A549 (cell line): ENCODE results near the gene ROBO3. TPM values are rescaled to one million over a fixed set of nuclear protein-coding genes. Genes with fewer than 3 reads are reported as not detected.

Source experiments
- ATAC-seq, 2 experiments: fragments of 200-7000 bp in 1 of 2; fragments of >200 bp in 1 of 2; cut with Nextera tagmentation in 1 of 2; cut with Tn5 transposase in 1 of 2; 3 replicates each; pipeline versions ENCODE4 v1.8.0 to v1.9.1; 2018 to 2020; ENCODE audit warnings: mild to moderate bottlenecking in 1 of 2, moderate library complexity in 1 of 2
- CTCF ChIA-PET: fragments of 300-600 bp; sonication (Branson Sonifier 250); formaldehyde crosslinking; extraction: SDS; loops from one replicate; lab custom pipeline; 2021; ENCODE audit warnings: antibody characterized with exemption, inconsistent platforms; lab: Yijun Ruan, JAX
- POLR2A ChIA-PET: fragments of 350-600 bp; formaldehyde crosslinking; extraction: SDS; loops from one replicate; lab custom pipeline; 2021; ENCODE audit warnings: antibody characterized with exemption, inconsistent platforms; lab: Yijun Ruan, JAX
- DNase-seq, 2 experiments: peaks; one replicate each; pipeline versions ENCODE4 v3.0.0 to v3.0.0-alpha.2; 2011 to 2016; ENCODE audit warnings: low read depth in 1 of 2, low spot score in 1 of 2
- FAIRE-seq: peaks from 2 replicates; lab custom pipeline; 2011; peaks lifted over from hg19 to GRCh38; lab: Jason Lieb, UNC
- H3K27ac ChIP-seq, 2 experiments: fragments of >200 bp; sonication (Bioruptor Twin); formaldehyde crosslinking; 3 replicates each; pipeline ENCODE4 v1.5.1; 2016 to 2017
- H3K4me1 ChIP-seq: fragments of >200 bp; sonication (Bioruptor Twin); formaldehyde crosslinking; 3 replicates; pipeline ENCODE4 v1.6.1; 2016
- H3K4me2 ChIP-seq: fragments of >200 bp; sonication (Bioruptor Twin); formaldehyde crosslinking; 3 replicates; pipeline ENCODE4 v1.6.1; 2016
- H3K4me3 ChIP-seq: fragments of >200 bp; sonication (Bioruptor Twin); formaldehyde crosslinking; 3 replicates; pipeline ENCODE4 v1.5.1; 2016
- H3K9me3 ChIP-seq: fragments of >200 bp; sonication (Bioruptor Twin); formaldehyde crosslinking; 3 replicates; pipeline ENCODE4 v1.6.1; 2016
- CBX8 ChIP-seq: fragments of 200-600 bp; sonication (generic); IDR thresholded peaks from 2 replicates; pipeline ENCODE4 v1.6.1; 2016
- EHMT2 ChIP-seq: fragments of 200-600 bp; sonication (generic); IDR thresholded peaks from 2 replicates; pipeline ENCODE4 v1.6.1; 2016; ENCODE audit warnings: antibody characterized with exemption, low read depth, mild to moderate bottlenecking, moderate library complexity
- FOSB ChIP-seq: fragments of 250-450 bp; sonication (Bioruptor Pico); IDR thresholded peaks from 2 replicates; pipeline ENCODE4 v1.5.0; 2020; ENCODE audit warnings: mild to moderate bottlenecking, moderate library complexity
- FOXS1 ChIP-seq: fragments of 250-450 bp; sonication (Bioruptor Pico); IDR thresholded peaks from 2 replicates; pipeline ENCODE4 v1.5.0; 2020; ENCODE audit warnings: mild to moderate bottlenecking, moderate library complexity
- HEYL ChIP-seq: fragments of 250-450 bp; sonication (Bioruptor Pico); IDR thresholded peaks from 2 replicates; pipeline ENCODE4 v1.8.0; 2021; ENCODE audit warnings: mild to moderate bottlenecking, moderate library complexity
- HOXA7 ChIP-seq: fragments of 250-450 bp; sonication (Bioruptor Pico); IDR thresholded peaks from 2 replicates; pipeline ENCODE4 v1.5.0; 2020; ENCODE audit warnings: mild to moderate bottlenecking, moderate library complexity
- HOXB13 ChIP-seq: fragments of 250-450 bp; sonication (Bioruptor Pico); IDR thresholded peaks from 2 replicates; pipeline ENCODE4 v1.5.0; 2020; ENCODE audit warnings: low read depth, mild to moderate bottlenecking, moderate library complexity
- HOXB5 ChIP-seq: fragments of 250-450 bp; sonication (Bioruptor Pico); IDR thresholded peaks from 2 replicates; pipeline ENCODE4 v1.5.0; 2020; ENCODE audit warnings: mild to moderate bottlenecking, moderate library complexity
- JUNB ChIP-seq: fragments of >200 bp; sonication (Bioruptor Twin); formaldehyde crosslinking; IDR thresholded peaks from 2 replicates; pipeline ENCODE4 v1.6.1; 2016
- MAFK ChIP-seq: fragments of 450-650 bp; IDR thresholded peaks from 2 replicates; pipeline ENCODE4 v1.6.1; 2014; ENCODE audit not compliant: partially characterized antibody
- MAZ ChIP-seq: fragments of 150-350 bp; IDR thresholded peaks from 2 replicates; pipeline ENCODE4 v1.6.1; 2014; ENCODE audit warnings: antibody characterized with exemption, low read depth, low read length, borderline replicate concordance
- NPAS2 ChIP-seq: fragments of 250-450 bp; sonication (Bioruptor Pico); IDR thresholded peaks from 2 replicates; pipeline ENCODE4 v1.8.0; 2022; ENCODE audit warnings: mild to moderate bottlenecking, moderate library complexity, borderline replicate concordance
- NR3C1 ChIP-seq: fragments of >200 bp; sonication (Bioruptor Twin); formaldehyde crosslinking; IDR thresholded peaks from 3 replicates; pipeline ENCODE4 v1.6.1; 2017
- SREBF2 ChIP-seq: fragments of 450-650 bp; IDR thresholded peaks from 2 replicates; pipeline ENCODE4 v1.6.1; 2014; ENCODE audit warnings: mild to moderate bottlenecking, moderate library complexity
- TP53 ChIP-seq: fragments of 250-450 bp; sonication (Bioruptor Pico); IDR thresholded peaks from 2 replicates; pipeline ENCODE4 v1.5.0; 2021; ENCODE audit warnings: mild to moderate bottlenecking, moderate library complexity
- ZC3H11A ChIP-seq: fragments of 450-650 bp; IDR thresholded peaks from 2 replicates; pipeline ENCODE4 v1.6.1; 2014; ENCODE audit warnings: antibody characterized with exemption, mild to moderate bottlenecking
- ZNF302 ChIP-seq: fragments of 250-450 bp; sonication (Bioruptor Pico); IDR thresholded peaks from 2 replicates; pipeline ENCODE4 v1.9.0; 2021; ENCODE audit warnings: inconsistent platforms, mild to moderate bottlenecking, moderate library complexity
- ZSCAN20 ChIP-seq: fragments of 250-450 bp; sonication (Bioruptor Pico); IDR thresholded peaks from 2 replicates; pipeline ENCODE4 v1.8.0; 2022; ENCODE audit warnings: mild to moderate bottlenecking, moderate library complexity
- WGBS: methylation state at CpG from one replicate; pipeline ENCODE4 v1.1.6; 2017; ENCODE audit errors: missing lambda C conversion rate; 5-methylcytosine and 5-hydroxymethylcytosine counted together
- polyA plus RNA-seq, 4 experiments: library from polyadenylated mRNA; depleted of rRNA in 3 of 4; stranded (reverse); fragments of >200 nt; fragmentation: RNase III in 1 of 4; extraction: RNeasy Plus Mini Kit Qiagen cat#74134 plus additional on column Dnase treatment in 1 of 4; gene quantifications; 2 replicates in 3 of 4; 3 replicates in 1 of 4; pipeline ENCODE4 v1.2.3, GENCODE V29; 2011 to 2017
- TF ChIP-seq, protein P1 (sequence below): IDR thresholded peaks from 2 replicates; pipeline ENCODE4 v1.6.1; 2012

The ROBO3 gene
- polyA plus RNA-seq, 2 of the 4 experiments (the other 2 are of a cell fraction), result 2.1 to 2.8 TPM

DNA sequence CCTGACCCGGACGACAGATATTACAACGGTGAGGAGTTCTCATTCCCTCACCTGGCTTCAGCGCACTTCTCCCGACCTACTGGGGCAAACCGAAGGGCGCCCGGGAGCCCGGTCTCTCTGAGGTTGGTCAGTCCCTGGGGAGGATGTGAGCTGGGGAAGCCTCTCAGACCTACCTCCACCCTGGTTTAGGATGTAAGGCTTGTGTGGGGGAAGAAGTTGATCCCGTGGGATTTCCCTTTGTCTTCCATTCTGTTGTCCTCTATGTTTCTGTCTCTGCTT lies 12.3 kb downstream of the ROBO3 start:
- no peaks in the 10 kb centered on the region for H3K9me3 ChIP-seq
- DNase-seq (no peak), ATAC-seq (no peak), FAIRE-seq (no peak)
- H3K4me1 ChIP-seq, result peaks cover 6% of the 10 kb centered on the region; the same call in 1 of the 3 replicates
- no peak overlapping the region for H3K4me3 ChIP-seq
- H3K4me2 ChIP-seq, result no peak overlapping the region
- H3K27ac ChIP-seq, result no peak overlapping the region
- ChIA-PET CTCF (interaction anchor here (1.1 to 5.5 kb wide), 6 partner anchors 11 to 238 kb away, joined by 3 to 38 read pairs (median 4); partner anchors contain the start of genes CCDC15 and ROBO3), POLR2A (no interaction called here)
- 91% methylated on average over 7 of the region's 10 CpGs for WGBS
- no peak for TF ChIP-seq EHMT2
- TF ChIP-seq JUNB, result no peak
- TF ChIP-seq ZSCAN20, result no peak
- TF ChIP-seq, protein P1, sequence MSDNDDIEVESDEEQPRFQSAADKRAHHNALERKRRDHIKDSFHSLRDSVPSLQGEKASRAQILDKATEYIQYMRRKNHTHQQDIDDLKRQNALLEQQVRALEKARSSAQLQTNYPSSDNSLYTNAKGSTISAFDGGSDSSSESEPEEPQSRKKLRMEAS, result no peak
- no peak for TF ChIP-seq TP53 (CRISPR knock-in tag)
- TF ChIP-seq ZC3H11A, result no peak
- no peak for TF ChIP-seq HOXA7 (CRISPR knock-in tag)
- TF ChIP-seq SREBF2, result no peak
- TF ChIP-seq NR3C1, result no peak
- TF ChIP-seq FOSB, result no peak

DNA sequence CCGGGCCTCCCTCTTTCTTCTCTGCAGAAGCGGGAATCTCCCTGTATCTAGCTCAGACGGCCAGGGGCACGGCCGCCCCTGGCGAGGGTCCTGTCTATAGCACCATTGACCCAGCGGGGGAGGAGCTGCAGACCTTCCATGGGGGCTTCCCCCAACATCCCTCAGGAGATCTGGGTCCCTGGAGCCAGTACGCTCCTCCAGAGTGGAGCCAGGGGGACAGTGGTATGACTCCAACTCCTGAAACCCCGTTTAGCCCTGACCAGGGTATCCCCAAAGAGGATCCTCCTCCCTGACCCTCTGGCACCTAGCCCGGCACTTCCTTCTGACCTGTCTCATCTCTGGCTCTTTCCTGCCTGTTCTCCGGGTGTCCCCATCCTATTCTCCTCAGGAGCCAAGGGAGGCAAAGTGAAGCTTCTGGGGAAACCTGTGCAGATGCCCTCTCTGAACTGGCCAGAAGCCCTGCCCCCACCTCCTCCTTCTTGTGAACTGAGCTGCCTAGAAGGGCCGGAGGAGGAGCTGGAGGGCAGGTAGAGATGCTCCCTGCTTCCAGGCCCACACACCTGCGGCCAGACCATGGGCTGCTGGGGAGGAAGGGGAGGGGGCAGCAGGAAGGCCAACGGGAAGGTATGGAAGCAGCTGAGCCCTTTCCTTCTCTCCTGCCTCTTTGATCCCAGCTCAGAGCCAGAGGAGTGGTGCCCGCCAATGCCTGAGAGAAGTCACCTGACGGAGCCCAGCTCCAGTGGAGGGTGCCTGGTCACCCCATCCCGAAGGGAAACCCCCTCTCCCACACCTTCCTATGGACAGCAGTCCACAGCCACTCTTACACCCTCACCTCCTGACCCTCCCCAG lies 12.9 kb downstream of the ROBO3 start:
- no peak for DNase-seq
- no peak overlapping the region for H3K4me2 ChIP-seq
- peaks cover 6% of the 10 kb centered on the region; the same call in 1 of the 3 replicates for H3K4me1 ChIP-seq
- ChIA-PET POLR2A (no interaction called here), CTCF (interaction anchor here (0.8 to 5.5 kb wide), 6 partner anchors 10 to 238 kb away, joined by 3 to 38 read pairs (median 3); partner anchors contain the start of gene ROBO3)
- H3K9me3 ChIP-seq, result no peaks in the 10 kb centered on the region
- FAIRE-seq, result no peak
- ATAC-seq, result no peak
- no peak overlapping the region for H3K27ac ChIP-seq
- 75% methylated on average over 11 of the region's 17 CpGs for WGBS
- TF ChIP-seq, protein P1, result no peak
- no peak for TF ChIP-seq MAZ
- H3K4me3 ChIP-seq, result no peak overlapping the region

DNA sequence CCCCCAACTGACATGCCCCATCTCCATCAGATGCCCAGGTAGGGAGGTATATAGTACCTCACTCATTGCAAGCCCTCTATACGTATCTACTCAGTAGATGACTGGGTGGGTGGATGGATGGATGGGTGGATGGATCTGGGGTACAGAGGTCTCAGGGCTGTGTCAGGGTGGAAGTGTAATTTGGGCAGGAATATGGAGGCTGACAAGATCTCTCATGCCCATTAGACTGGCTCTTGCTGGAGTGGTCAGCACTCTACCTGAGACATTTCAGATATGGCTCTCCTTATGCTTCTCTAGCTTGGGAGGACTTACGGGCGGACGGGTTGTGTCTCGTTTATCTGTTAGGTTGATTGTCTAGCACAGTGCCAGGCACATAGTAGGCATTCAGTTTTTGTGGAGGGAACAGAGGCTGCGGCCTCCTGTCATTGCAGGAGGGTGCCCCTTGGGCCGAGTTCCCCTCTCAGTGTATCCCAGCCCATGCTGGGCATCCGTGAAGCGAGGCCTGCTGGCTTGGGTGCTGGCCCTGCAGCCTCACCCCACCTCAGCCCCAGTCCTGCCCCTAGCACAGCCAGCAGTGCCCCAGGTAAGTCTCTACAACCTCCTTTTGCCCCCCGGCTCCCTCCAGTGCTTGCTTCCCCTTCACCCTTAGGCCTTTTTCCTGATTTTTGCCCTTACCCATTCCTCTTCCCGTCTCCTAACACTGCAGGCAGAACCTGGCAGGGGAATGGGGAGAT lies 13.7 kb downstream of the ROBO3 start:
- ChIA-PET POLR2A (no interaction called here), CTCF (interaction anchor here (0.8 to 5.5 kb wide), 6 partner anchors 10 to 239 kb away, joined by 3 to 38 read pairs (median 3); partner anchors contain the start of gene ROBO3)
- Histone ChIP-seq H3K4me2 (no peak overlapping the region), H3K9me3 (no peaks in the 10 kb centered on the region), H3K4me3 (no peak overlapping the region), H3K27ac (no peak overlapping the region), H3K4me1 (peaks cover 6% of the 10 kb centered on the region; the same call in 1 of the 3 replicates)
- DNase-seq (no peak), FAIRE-seq (no peak), ATAC-seq (no peak)
- no peak for TF ChIP-seq HOXA7 (CRISPR knock-in tag)
- no peak for TF ChIP-seq MAFK
- TF ChIP-seq HEYL (CRISPR knock-in tag), result no peak
- TF ChIP-seq CBX8, result no peak
- TF ChIP-seq HOXB13 (CRISPR knock-in tag), result no peak
- no peak for TF ChIP-seq HOXB5
- no peak for TF ChIP-seq NPAS2 (CRISPR knock-in tag)
- TF ChIP-seq ZNF302 (CRISPR knock-in tag), result no peak
- no peak for TF ChIP-seq FOXS1
- WGBS, result 79% methylated on average over 10 of the region's 11 CpGs
